HEK293 (cell line): ENCODE data around the gene SPACA5.

Source experiments
- CTCF ChIA-PET: fragments of 350-600 bp; formaldehyde crosslinking; extraction: SDS; loops from one replicate; lab custom pipeline; 2021; ENCODE audit warnings: antibody characterized with exemption; lab: Yijun Ruan, JAX
- POLR2A ChIA-PET: fragments of 300-600 bp; formaldehyde crosslinking; extraction: SDS; loops from one replicate; lab custom pipeline; 2020; ENCODE audit warnings: antibody characterized with exemption, inconsistent platforms; lab: Yijun Ruan, JAX
- H3K27ac ChIP-seq: fragments of 200-500 bp; sonication (Bioruptor generic); 2 replicates; pipeline ENCODE4 v1.5.1; 2014; ENCODE audit warnings: low read depth, low read length, control low read depth, inconsistent platforms; ENCODE audit errors: extremely low read depth
- H3K36me3 ChIP-seq, 2 experiments: fragments of 200-500 bp in 1 of 2; sonication (Bioruptor generic) in 1 of 2; 1 replicate in 1 of 2; 2 replicates in 1 of 2; pipeline ENCODE4 v1.5.1; 2014 to 2017; ENCODE audit warnings: inconsistent platforms in 2 of 2, low read length in 2 of 2; ENCODE audit not compliant: control insufficient read depth in 2 of 2, insufficient read depth in 1 of 2
- H3K4me1 ChIP-seq: fragments of 200-500 bp; sonication (Bioruptor generic); 2 replicates; pipeline ENCODE4 v1.5.1; 2014; ENCODE audit warnings: mild to moderate bottlenecking, low read length, inconsistent platforms; ENCODE audit not compliant: control insufficient read depth, insufficient read depth
- H3K4me3 ChIP-seq: 2 replicates; pipeline ENCODE4 v1.5.1; 2011; ENCODE audit warnings: low read depth, mild to moderate bottlenecking, control low read depth, low read length, moderate library complexity
- H3K9me3 ChIP-seq: fragments of 200-500 bp; sonication (Bioruptor generic); 2 replicates; pipeline ENCODE4 v1.5.1; 2014; ENCODE audit warnings: low read depth, low read length, inconsistent platforms; ENCODE audit not compliant: control insufficient read depth, insufficient read depth
- CTCF ChIP-seq: fragments of 450-650 bp; formaldehyde crosslinking; IDR thresholded peaks from 2 replicates; pipeline ENCODE4 v1.5.1; 2016; ENCODE audit warnings: missing biosample characterization, missing genetic modification characterization
- GLI2 ChIP-seq: fragments of 450-650 bp; formaldehyde crosslinking; IDR thresholded peaks from 2 replicates; pipeline ENCODE4; 2017; ENCODE audit warnings: missing biosample characterization, missing genetic modification characterization, low read depth, borderline replicate concordance
- GLIS2 ChIP-seq: fragments of 450-650 bp; formaldehyde crosslinking; IDR thresholded peaks from 2 replicates; pipeline ENCODE4 v1.5.1; 2016; ENCODE audit warnings: missing biosample characterization, missing genetic modification characterization
- HOXC10 ChIP-seq: sonication (generic); formaldehyde crosslinking; IDR thresholded peaks from 2 replicates; pipeline ENCODE4 v1.8.1; 2023; ENCODE audit warnings: mild to moderate bottlenecking, missing genetic modification reagents
- PBX3 ChIP-seq: sonication (generic); formaldehyde crosslinking; IDR thresholded peaks from 2 replicates; pipeline ENCODE4 v1.8.1; 2022; ENCODE audit warnings: mild to moderate bottlenecking, moderate library complexity, missing genetic modification reagents
- SCRT2 ChIP-seq: fragments of 450-650 bp; formaldehyde crosslinking; IDR thresholded peaks from 2 replicates; pipeline ENCODE4 v1.5.1; 2016; ENCODE audit warnings: missing biosample characterization, missing genetic modification characterization
- SP7 ChIP-seq: fragments of 450-650 bp; formaldehyde crosslinking; IDR thresholded peaks from 2 replicates; pipeline ENCODE4 v1.5.1; 2016; ENCODE audit warnings: missing biosample characterization, missing genetic modification characterization
- YY1 ChIP-seq: fragments of 450-650 bp; formaldehyde crosslinking; IDR thresholded peaks from 2 replicates; pipeline ENCODE4 v1.5.1; 2018; ENCODE audit warnings: missing biosample characterization, missing genetic modification characterization
- YY2 ChIP-seq: fragments of 450-650 bp; formaldehyde crosslinking; IDR thresholded peaks from 2 replicates; pipeline ENCODE4 v1.5.1; 2016; ENCODE audit warnings: missing biosample characterization, missing genetic modification characterization
- ZBTB1 ChIP-seq: fragments of 450-650 bp; formaldehyde crosslinking; IDR thresholded peaks from 2 replicates; pipeline ENCODE4 v1.5.1; 2016; ENCODE audit warnings: missing biosample characterization, missing genetic modification characterization
- ZFP3 ChIP-seq: fragments of 450-650 bp; formaldehyde crosslinking; IDR thresholded peaks from 2 replicates; pipeline ENCODE4 v1.5.1; 2016; ENCODE audit warnings: low read depth, missing biosample characterization, missing genetic modification characterization
- ZFP41 ChIP-seq: fragments of 450-650 bp; formaldehyde crosslinking; IDR thresholded peaks from 2 replicates; pipeline ENCODE4 v1.5.1; 2016; ENCODE audit warnings: missing biosample characterization, missing genetic modification characterization, borderline replicate concordance
- ZNF112 ChIP-seq: fragments of 450-650 bp; formaldehyde crosslinking; IDR thresholded peaks from 2 replicates; pipeline ENCODE4 v1.5.0; 2017; ENCODE audit warnings: missing biosample characterization, missing genetic modification characterization
- ZNF121 ChIP-seq: fragments of 450-650 bp; formaldehyde crosslinking; IDR thresholded peaks from 2 replicates; pipeline ENCODE4 v1.5.1; 2016; ENCODE audit warnings: missing biosample characterization, missing genetic modification characterization
- ZNF133 ChIP-seq: fragments of 450-650 bp; formaldehyde crosslinking; IDR thresholded peaks from 2 replicates; pipeline ENCODE4 v1.5.1; 2016; ENCODE audit warnings: missing biosample characterization, missing genetic modification characterization
- ZNF146 ChIP-seq: fragments of 450-650 bp; formaldehyde crosslinking; IDR thresholded peaks from 2 replicates; pipeline ENCODE4 v1.5.1; 2016; ENCODE audit warnings: missing biosample characterization, missing genetic modification characterization
- ZNF169 ChIP-seq: fragments of 450-650 bp; formaldehyde crosslinking; IDR thresholded peaks from 2 replicates; pipeline ENCODE4 v1.5.1; 2016; ENCODE audit warnings: missing biosample characterization, missing genetic modification characterization
- ZNF174 ChIP-seq: fragments of 450-650 bp; formaldehyde crosslinking; IDR thresholded peaks from 2 replicates; pipeline ENCODE4 v1.5.0; 2017; ENCODE audit warnings: missing biosample characterization, mild to moderate bottlenecking, missing genetic modification characterization
- ZNF211 ChIP-seq: fragments of 450-650 bp; formaldehyde crosslinking; IDR thresholded peaks from 2 replicates; pipeline ENCODE4 v1.5.1; 2016; ENCODE audit warnings: low read depth, missing biosample characterization, missing genetic modification characterization
- ZNF23 ChIP-seq: fragments of 450-650 bp; formaldehyde crosslinking; IDR thresholded peaks from 2 replicates; pipeline ENCODE4 v1.5.1; 2016; ENCODE audit warnings: missing biosample characterization, missing genetic modification characterization, borderline replicate concordance
- ZNF239 ChIP-seq: fragments of 450-650 bp; formaldehyde crosslinking; IDR thresholded peaks from 2 replicates; pipeline ENCODE4 v1.5.1; 2016; ENCODE audit warnings: missing biosample characterization, missing genetic modification characterization
- ZNF335 ChIP-seq: fragments of 450-650 bp; formaldehyde crosslinking; conservative IDR thresholded peaks from 2 replicates; pipeline ENCODE4 v1.5.1; 2016; ENCODE audit warnings: missing biosample characterization, missing genetic modification characterization
- ZNF350 ChIP-seq: fragments of 450-650 bp; formaldehyde crosslinking; IDR thresholded peaks from 2 replicates; pipeline ENCODE4 v1.5.0; 2017; ENCODE audit warnings: missing biosample characterization, mild to moderate bottlenecking, missing genetic modification characterization
- ZNF37A ChIP-seq: fragments of 450-650 bp; IDR thresholded peaks from 2 replicates; pipeline ENCODE4 v1.5.1; 2018; ENCODE audit warnings: missing biosample characterization, missing genetic modification characterization
- ZNF394 ChIP-seq: fragments of 450-650 bp; formaldehyde crosslinking; IDR thresholded peaks from 2 replicates; pipeline ENCODE4 v1.5.1; 2016; ENCODE audit warnings: missing biosample characterization, missing genetic modification characterization, mild to moderate bottlenecking, moderate library complexity, borderline replicate concordance
- ZNF473 ChIP-seq: fragments of 450-650 bp; formaldehyde crosslinking; IDR thresholded peaks from 2 replicates; pipeline ENCODE4 v1.5.1; 2017; ENCODE audit warnings: missing biosample characterization, missing genetic modification characterization
- ZNF510 ChIP-seq: fragments of 450-650 bp; formaldehyde crosslinking; IDR thresholded peaks from 2 replicates; pipeline ENCODE4 v1.5.1; 2018; ENCODE audit warnings: mild to moderate bottlenecking, missing genetic modification characterization, missing biosample characterization; ENCODE audit not compliant: insufficient replicate concordance
- ZNF571 ChIP-seq: fragments of 450-650 bp; formaldehyde crosslinking; IDR thresholded peaks from 2 replicates; pipeline ENCODE4 v1.5.0; 2017; ENCODE audit warnings: missing biosample characterization, missing genetic modification characterization
- ZNF658 ChIP-seq: fragments of 450-650 bp; formaldehyde crosslinking; IDR thresholded peaks from 2 replicates; pipeline ENCODE4; 2016; ENCODE audit warnings: missing biosample characterization, missing genetic modification characterization
- TF ChIP-seq, protein P1 (sequence below): fragments of 450-650 bp; formaldehyde crosslinking; IDR thresholded peaks from 2 replicates; pipeline ENCODE4 v1.5.1; 2016; ENCODE audit warnings: missing biosample characterization, missing genetic modification characterization
- TF ChIP-seq, protein P2 (sequence below): fragments of 450-650 bp; formaldehyde crosslinking; IDR thresholded peaks from 2 replicates; pipeline ENCODE4; 2016; ENCODE audit warnings: missing biosample characterization, missing genetic modification characterization

SPACA5 gene

GRCh38 chrX:47992669-47993068 lies 14.1 kb upstream of the SPACA5 start:
- Histone ChIP-seq H3K4me3 (no peak overlapping the region), H3K9me3 (no peaks in the 10 kb centered on the region; the same call in 1 of the 2 replicates), H3K36me3 (peaks cover 7 to 64% of the 10 kb centered on the region in 2 experiments), H3K27ac (no peak overlapping the region), H3K4me1 (no peaks in the 10 kb centered on the region)
- TF ChIP-seq ZNF211 (no peak), SP7 (no peak), ZNF169 (tag by site-specific recombination) (no peak), ZNF133 (tag by site-specific recombination) (no peak), ZNF510 (no peak), GLIS2 (tag by site-specific recombination) (no peak), ZNF112 (tag by site-specific recombination) (no peak), HOXC10 (CRISPR knock-in tag) (no peak), ZNF239 (tag by site-specific recombination) (no peak), ZBTB1 (tag by site-specific recombination) (no peak), ZNF473 (tag by site-specific recombination) (no peak), ZNF37A (tag by site-specific recombination) (no peak), GLI2 (no peak), ZNF350 (no peak)
- TF ChIP-seq, protein P1, sequence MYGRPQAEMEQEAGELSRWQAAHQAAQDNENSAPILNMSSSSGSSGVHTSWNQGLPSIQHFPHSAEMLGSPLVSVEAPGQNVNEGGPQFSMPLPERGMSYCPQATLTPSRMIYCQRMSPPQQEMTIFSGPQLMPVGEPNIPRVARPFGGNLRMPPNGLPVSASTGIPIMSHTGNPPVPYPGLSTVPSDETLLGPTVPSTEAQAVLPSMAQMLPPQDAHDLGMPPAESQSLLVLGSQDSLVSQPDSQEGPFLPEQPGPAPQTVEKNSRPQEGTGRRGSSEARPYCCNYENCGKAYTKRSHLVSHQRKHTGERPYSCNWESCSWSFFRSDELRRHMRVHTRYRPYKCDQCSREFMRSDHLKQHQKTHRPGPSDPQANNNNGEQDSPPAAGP (tag by site-specific recombination): no peak
- ChIA-PET CTCF (no interaction called here), POLR2A (no interaction called here)

DNA sequence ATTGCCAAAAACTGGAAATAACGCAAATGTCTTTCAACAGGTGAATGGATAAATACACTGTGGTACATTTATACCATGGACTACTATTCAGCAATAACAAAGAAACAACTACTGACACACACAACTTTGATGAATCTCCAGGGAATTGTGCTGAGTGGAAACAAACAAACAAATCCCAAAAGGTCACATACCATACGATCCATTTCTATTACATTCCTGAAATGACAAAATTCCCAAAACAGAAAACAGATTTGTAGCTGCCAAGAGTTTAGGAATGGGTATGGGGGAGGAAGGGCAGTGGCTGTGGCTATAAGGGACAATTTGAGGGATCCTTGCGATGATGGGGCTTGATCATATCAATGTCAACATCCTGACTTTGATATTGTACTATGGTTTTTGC lies 5.5 kb upstream of the SPACA5 start:
- Histone ChIP-seq H3K27ac (no peak overlapping the region), H3K36me3 (peaks cover 4 to 27% of the 10 kb centered on the region in 2 experiments), H3K4me3 (no peak overlapping the region), H3K9me3 (no peaks in the 10 kb centered on the region; the same call in 1 of the 2 replicates), H3K4me1 (no peaks in the 10 kb centered on the region)
- CTCF ChIA-PET: no interaction called here
- POLR2A ChIA-PET: no interaction called here
- TF ChIP-seq SCRT2 (peak; percentile 35), ZNF394 (no peak)

- CTCF ChIA-PET: no interaction called here
- Histone ChIP-seq H3K27ac (no peak overlapping the region), H3K9me3 (no peaks in the 10 kb centered on the region), H3K36me3 (peaks cover 0 to 17% of the 10 kb centered on the region in 2 experiments; a peak in 2 of 3 replicates), H3K4me3 (no peak overlapping the region), H3K4me1 (no peaks in the 10 kb centered on the region)
- TF ChIP-seq GLIS2 (tag by site-specific recombination) (no peak), ZFP3 (tag by site-specific recombination) (no peak), YY1 (tag by site-specific recombination) (no peak), ZNF211 (no peak), ZNF571 (tag by site-specific recombination) (no peak), ZNF169 (tag by site-specific recombination) (no peak), ZNF174 (tag by site-specific recombination) (no peak), CTCF (no peak), YY2 (tag by site-specific recombination) (no peak), PBX3 (no peak), ZNF121 (tag by site-specific recombination) (no peak), ZNF23 (no peak), ZNF658 (tag by site-specific recombination) (no peak), ZNF335 (tag by site-specific recombination) (no peak), ZNF146 (tag by site-specific recombination) (no peak), ZFP41 (tag by site-specific recombination) (no peak), ZNF350 (no peak)
- TF ChIP-seq, protein P2, sequence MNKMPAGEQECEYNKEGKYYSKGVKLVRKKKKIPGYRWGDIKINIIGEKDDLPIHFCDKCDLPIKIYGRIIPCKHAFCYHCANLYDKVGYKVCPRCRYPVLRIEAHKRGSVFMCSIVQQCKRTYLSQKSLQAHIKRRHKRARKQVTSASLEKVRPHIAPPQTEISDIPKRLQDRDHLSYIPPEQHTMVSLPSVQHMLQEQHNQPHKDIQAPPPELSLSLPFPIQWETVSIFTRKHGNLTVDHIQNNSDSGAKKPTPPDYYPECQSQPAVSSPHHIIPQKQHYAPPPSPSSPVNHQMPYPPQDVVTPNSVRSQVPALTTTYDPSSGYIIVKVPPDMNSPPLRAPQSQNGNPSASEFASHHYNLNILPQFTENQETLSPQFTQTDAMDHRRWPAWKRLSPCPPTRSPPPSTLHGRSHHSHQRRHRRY (tag by site-specific recombination): no peak
- POLR2A ChIA-PET: no interaction called here
Observed at GRCh38 chrX:48002319-48002718, 4.5 kb upstream of the SPACA5 start.
